ENCODE measurements around the gene DCLK1.

Gene DCLK1

GRCh38 chr13:35912841-35913240 is 218.3 kb downstream of the DCLK1 start:
- in situ Hi-C loops (cut with MboI; ENCODE audit: low sequenced_read_pairs) = no loop called here

- in situ Hi-C loops (cut with MboI; ENCODE audit: low sequenced_read_pairs) = no loop called here
Observed at GRCh38 chr13:35909837-35910540, 221.2 kb downstream of the DCLK1 start.

GRCh38 chr13:35909091-35909490 is 222.1 kb downstream of the DCLK1 start:
- in situ Hi-C loops (cut with MboI; ENCODE audit: low sequenced_read_pairs) = no loop called here

GRCh38 chr13:35908226-35908625 is 223.0 kb downstream of the DCLK1 start:
- in situ Hi-C loops (cut with MboI; ENCODE audit: low sequenced_read_pairs) = no loop called here

- in situ Hi-C loops (cut with MboI; ENCODE audit: low sequenced_read_pairs) = no loop called here
Observed at GRCh38 chr13:35906636-35907035, 224.5 kb downstream of the DCLK1 start.

- in situ Hi-C loops (cut with MboI; ENCODE audit: low sequenced_read_pairs) = no loop called here
Observed at GRCh38 chr13:35903075-35903474, 228.1 kb downstream of the DCLK1 start.

GRCh38 chr13:35898041-35898440 is 233.1 kb downstream of the DCLK1 start:
- in situ Hi-C loops (cut with MboI; ENCODE audit: low sequenced_read_pairs) = no loop called here

GRCh38 chr13:35894636-35895035 is 236.5 kb downstream of the DCLK1 start:
- in situ Hi-C loops (cut with MboI; ENCODE audit: low sequenced_read_pairs) = no loop called here

GRCh38 chr13:35892837-35893814 is 238.1 kb downstream of the DCLK1 start:
- in situ Hi-C loops (cut with MboI; ENCODE audit: low sequenced_read_pairs) = no loop called here

GRCh38 chr13:35891507-35892441 is 239.4 kb downstream of the DCLK1 start:
- in situ Hi-C loops (cut with MboI; ENCODE audit: low sequenced_read_pairs) = no loop called here

GRCh38 chr13:35889560-35889959 is 241.6 kb downstream of the DCLK1 start:
- in situ Hi-C loops (cut with MboI; ENCODE audit: low sequenced_read_pairs) = no loop called here

- in situ Hi-C loops (cut with MboI; ENCODE audit: low sequenced_read_pairs) = no loop called here
Observed at GRCh38 chr13:35888981-35889380, 242.2 kb downstream of the DCLK1 start.

- in situ Hi-C loops (cut with MboI; ENCODE audit: low sequenced_read_pairs) = no loop called here
Observed at GRCh38 chr13:35888457-35888883, 242.7 kb downstream of the DCLK1 start.

GRCh38 chr13:35887115-35887666 is 244.0 kb downstream of the DCLK1 start:
- in situ Hi-C loops (cut with MboI; ENCODE audit: low sequenced_read_pairs) = no loop called here

GRCh38 chr13:35886332-35887114 is 244.7 kb downstream of the DCLK1 start:
- in situ Hi-C loops (cut with MboI; ENCODE audit: low sequenced_read_pairs) = no loop called here

GRCh38 chr13:35884211-35884760 is 246.9 kb downstream of the DCLK1 start:
- in situ Hi-C loops (cut with MboI; ENCODE audit: low sequenced_read_pairs) = no loop called here

- in situ Hi-C loops (cut with MboI; ENCODE audit: low sequenced_read_pairs) = no loop called here
Observed at GRCh38 chr13:35882722-35883497, 248.3 kb downstream of the DCLK1 start.

- in situ Hi-C loops (cut with MboI; ENCODE audit: low sequenced_read_pairs) = no loop called here
Observed at GRCh38 chr13:35881360-35881759, 249.8 kb downstream of the DCLK1 start.

GRCh38 chr13:35879111-35879510 is 252.1 kb downstream of the DCLK1 start:
- in situ Hi-C loops (cut with MboI; ENCODE audit: low sequenced_read_pairs) = no loop called here
